Putamen (tissue), 1 donor: ENCODE results near the gene NSG1.
"Not testable (repeated sequence)": the region's sequence is repeated elsewhere in the genome, so short reads cannot be mapped to it uniquely, and the experiment has no call there.

Source experiments
- DNase-seq: peaks from one replicate; pipeline ENCODE4 v3.0.0-alpha.2; 2016; ENCODE audit warnings: low spot score

Gene NSG1

DNA sequence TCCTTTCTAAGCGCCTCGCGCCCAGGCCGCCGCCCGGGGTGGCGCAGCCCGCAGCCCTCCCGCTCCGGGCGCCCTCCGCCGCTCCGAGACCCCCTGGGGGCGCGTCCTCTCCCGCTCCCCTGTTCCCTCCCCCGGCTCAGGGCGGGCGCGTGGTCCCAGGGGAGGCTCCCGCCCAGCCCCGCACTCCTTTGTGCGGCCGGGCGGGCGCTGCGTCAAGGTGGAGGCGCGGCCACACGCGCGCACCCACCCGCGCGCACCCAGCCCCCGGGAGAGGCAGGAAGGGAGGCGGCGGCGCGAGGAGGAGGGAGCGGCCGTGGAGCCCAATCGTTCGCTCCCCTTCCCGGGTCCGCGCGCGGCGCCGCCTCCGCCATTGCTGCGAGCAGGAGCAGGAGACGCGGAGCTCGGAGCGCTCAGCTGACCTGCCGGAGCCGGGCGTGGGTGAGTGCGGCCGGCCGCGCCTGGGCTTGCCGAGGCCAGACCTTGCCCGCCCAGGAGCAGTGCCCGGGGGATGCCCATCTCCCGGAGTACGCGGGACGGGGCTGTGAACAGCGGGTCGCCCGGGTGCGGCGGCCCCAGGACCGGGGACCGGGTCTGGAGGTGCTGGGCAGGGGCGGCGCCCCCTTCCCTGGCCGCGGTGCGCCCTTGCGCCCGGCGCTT lies at the start of gene NSG1:
Gene NSG1, plus strand, starts transcription at position 367 of the 657 bp plus-strand sequence. CDS start 528 bp downstream, outside the sequence.
- peak; percentile 55 for DNase-seq

GRCh38 chr4:4338210-4339001 lies 48.5 kb upstream of the NSG1 start:
- DNase-seq = no peak

DNA sequence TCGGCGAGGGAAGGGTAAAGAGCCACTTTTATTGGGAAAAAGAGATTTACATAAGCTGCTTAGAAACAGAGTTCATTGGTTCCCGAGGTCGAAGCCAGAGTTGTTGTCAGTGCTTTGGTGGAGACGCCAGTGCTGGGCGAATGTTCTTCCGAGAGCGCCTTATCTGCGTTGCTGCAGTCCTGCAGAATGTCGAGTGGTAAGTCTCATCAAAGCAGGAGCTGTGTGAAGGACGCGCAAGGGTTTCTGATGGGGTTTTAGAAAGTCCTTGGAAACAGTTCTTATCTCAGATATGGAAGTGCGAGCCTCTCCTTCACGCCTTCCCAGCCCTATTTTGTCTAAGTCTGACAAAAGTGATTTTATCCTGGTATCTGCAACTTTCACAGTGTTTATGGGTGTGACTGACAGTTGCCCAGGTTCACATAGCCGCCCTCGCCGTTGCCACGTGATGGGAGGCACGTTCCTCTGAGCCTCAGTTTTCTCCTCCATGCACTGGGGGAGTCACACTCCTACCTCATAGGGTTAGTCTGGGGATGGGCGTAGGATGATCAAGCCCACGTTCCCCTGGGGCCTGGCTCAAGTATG lies 47.3 kb upstream of the NSG1 start:
- peak; percentile 37 for DNase-seq

DNA sequence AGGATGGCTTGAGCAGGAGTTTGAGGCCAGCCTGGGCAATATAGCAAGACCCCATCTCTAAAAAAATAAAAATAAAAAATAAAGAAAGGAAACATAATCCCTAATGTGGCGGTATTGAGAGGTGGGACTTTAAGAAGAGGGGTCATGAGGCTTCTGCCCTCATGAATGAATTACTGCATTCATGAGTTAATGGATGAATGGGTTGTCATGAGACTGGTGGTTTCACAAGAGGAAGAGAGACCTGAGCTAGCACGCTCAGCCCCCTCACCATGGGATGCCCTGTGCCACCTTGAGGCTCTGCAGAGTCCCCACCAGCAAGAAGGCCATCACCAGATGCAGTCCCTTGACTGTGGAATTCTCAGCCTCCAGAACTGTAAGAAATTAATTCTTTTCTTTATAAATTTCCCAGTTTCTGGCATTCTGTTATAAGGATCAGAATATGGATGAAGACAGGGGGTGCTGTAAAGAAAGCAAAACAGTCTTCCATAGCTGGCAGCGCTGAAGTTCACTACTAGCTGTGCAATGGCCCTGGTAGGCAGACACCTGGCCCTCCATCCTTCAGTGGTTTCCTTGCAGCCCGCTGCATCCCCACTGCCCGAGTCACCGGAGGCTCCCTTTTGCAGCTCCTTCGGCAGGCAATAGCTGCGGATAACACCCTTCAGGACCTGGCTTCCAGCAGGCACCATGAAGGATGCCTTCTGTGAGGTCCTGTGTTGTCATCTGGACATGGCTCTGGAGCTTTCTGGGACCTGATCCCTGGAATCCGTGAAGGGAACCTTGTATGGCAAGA lies 44.8 kb upstream of the NSG1 start:
- no peak for DNase-seq

- DNase-seq = no peak
Observed at GRCh38 chr4:4343038-4343437, 43.9 kb upstream of the NSG1 start.

DNA sequence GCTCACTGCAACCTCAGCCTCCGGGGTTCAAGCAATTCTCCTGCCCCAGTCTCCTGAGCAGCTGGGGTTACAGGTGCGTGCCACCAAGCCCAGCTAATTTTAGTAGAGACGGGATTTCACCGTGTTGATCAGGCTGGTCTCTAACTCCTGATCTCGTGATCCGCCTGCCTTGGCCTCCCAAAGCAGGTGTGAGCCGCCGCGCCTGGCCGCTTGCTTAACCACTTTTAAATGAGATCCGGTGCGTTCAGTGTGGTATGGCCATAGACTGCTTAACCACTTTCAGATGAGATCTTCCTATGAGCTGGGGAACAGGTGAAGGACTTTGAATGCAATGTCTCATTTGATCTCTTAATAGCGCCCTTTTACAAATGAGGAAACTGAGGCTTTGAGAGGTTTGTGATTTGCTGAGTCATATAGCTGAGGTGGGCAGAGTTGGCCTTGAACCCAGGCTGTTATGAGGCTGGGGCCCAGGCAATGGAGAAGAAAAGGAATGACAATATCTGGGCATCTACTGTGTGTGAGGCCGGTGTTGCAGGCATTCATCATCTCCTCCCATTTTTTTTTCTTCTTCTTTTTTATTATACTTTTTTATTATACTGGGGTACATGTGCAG lies 41.9 kb upstream of the NSG1 start:
- no peak for DNase-seq

DNA sequence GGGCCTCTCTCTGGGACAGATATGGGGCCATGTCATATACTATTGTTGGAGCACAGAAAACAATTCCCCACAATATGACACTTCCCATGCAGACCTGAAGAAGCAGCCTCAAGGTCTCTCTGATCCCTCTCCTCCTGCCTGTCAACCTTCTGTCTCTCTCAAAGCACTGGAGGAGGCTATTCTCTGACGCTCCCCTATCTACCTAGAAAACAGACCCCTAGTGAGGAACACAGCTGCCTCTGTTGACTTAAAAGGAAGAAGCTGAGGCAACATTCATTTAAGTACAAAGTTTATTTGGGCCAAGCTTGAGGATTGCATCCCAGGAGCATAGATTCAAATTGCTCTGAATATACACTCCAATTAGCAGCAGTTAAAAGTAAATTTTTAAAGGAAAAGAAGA lies 39.3 kb upstream of the NSG1 start:
- no peak for DNase-seq

- DNase-seq = not testable (repeated sequence)
Observed at GRCh38 chr4:4348585-4348984, 38.3 kb upstream of the NSG1 start.

DNA sequence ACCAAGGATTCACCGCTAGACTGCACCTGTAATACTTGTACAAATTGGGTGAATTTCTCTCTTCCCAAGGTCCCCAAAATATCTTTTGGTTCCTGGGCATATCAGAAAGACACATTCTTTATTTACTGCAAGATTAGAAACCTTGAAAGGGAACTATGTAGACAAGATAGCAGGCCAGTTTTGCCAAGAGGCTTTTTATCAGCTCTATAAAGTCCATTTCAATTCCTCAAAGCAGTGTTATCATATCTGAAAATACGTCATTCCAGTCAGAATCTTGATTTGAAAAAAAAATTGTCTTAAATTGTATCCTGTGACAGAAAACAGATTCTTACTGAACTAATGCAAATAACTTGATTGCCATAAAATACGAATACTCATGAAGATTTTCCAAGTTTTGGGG lies 37.0 kb upstream of the NSG1 start:
- DNase-seq = no peak

DNA sequence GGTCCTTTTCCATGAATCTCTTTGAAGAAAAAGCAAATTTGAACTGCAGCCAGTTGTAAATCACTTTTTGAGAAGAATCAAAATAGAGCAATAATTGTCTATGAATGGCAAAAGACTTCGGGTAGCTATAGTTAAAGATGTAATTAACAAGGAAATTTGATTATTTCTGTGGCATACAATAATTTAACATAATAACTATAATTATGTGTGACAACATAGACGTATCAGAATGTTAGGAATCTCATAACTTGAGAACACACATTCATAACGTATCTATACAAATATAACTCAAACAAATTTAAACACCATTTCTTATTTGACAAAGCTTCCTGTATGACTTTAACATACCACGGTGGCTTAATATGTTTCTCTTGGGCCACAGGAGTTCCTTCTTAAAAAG lies 36.0 kb upstream of the NSG1 start:
- no peak for DNase-seq

DNA sequence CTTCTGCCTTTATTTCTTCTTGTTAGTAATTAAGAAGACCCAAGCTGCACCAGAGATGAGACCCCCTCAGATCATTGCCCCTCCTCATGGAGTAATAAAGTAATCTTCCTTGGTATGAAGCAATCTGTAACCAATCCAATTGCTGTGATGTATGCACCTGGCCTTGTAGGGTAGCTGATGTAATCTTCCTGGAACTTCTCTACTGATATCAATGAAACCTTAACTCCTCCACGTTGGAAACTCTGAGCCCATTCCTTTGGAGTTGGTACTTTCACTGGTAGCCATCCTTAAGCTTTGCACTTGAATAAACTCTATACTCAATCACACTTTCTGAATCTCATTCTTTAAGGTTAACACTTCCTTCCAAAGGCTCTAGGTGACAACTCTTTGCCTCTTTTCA lies 31.6 kb upstream of the NSG1 start:
- DNase-seq = no peak

GRCh38 chr4:4356106-4357041 lies 30.5 kb upstream of the NSG1 start:
- peak; percentile 36 for DNase-seq

DNA sequence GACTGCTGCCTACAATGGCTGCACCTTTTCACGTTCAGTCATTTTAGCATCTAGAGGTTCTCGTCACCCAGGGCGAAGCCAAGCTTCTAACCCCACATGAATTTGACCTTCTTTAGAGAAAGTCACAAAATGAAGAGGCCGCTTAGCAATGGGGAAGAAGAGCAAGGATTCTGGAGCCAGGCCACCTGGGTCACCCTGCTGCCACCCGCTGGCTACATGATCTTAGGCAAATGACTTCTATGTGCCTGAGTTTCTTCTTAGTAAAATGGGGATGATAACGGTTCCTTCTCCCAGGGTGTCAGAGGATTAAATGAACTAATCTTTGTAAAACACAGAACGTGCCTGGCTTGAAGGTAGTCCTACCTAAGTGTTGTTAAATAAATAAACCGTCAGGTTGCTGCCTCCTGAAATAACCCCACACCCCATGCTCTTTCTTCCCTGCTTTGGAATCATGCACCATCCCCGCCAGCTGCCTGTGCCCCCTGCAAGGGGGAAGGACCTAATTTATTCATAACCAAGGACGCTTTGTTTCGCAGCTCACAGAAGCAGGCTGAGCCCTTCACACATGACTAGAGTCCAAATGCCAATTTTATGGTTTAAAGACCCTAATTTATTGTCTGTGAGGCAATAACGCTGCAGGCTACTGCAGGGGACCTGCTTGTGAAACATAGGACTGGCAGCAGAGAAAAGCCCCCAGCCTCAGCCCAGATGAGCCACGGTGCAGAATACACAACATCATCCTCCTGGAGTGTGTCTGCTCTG lies 28.6 kb upstream of the NSG1 start:
- no peak for DNase-seq

DNA sequence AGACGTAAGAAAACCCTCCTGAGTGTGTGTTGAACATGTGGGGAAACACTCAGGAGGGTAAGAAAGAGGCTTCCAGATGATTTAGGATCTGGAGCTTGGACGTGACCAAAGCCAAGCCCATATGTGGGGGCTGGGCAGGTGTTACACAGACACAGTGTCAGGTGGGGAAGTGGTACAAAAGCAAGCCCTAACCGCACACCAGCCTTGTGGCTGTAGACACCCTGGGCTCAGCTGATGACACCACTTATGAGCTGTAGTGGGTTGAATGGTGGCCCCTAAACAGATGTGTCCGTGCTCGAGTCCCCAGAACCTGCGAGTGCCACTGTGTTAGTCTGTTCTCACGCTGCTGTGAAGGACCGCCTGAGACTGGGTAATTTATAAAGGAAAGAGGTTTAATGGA lies 25.0 kb upstream of the NSG1 start:
- DNase-seq = no peak

- DNase-seq = no peak
Observed at GRCh38 chr4:4362991-4363697, 23.8 kb upstream of the NSG1 start.

DNA sequence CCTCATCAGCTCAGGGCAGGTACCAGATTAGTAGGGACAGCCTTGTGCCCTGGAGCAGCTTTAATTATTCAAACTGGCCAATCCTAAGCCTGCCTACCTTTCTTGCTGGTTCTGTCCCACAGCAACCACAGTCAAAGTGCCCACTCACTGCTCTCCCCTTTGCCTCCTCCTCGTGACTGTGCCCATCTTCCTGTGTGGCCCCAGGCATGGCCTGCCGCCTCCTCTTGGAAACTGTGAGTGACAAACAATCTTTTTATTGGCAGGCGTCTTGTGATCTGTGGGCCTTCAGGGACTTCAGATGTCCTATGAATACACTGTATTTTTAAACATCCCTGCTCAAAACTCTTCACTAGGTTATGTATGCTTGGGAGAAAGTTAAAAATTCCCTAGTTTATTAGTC lies 22.8 kb upstream of the NSG1 start:
- no peak for DNase-seq

DNA sequence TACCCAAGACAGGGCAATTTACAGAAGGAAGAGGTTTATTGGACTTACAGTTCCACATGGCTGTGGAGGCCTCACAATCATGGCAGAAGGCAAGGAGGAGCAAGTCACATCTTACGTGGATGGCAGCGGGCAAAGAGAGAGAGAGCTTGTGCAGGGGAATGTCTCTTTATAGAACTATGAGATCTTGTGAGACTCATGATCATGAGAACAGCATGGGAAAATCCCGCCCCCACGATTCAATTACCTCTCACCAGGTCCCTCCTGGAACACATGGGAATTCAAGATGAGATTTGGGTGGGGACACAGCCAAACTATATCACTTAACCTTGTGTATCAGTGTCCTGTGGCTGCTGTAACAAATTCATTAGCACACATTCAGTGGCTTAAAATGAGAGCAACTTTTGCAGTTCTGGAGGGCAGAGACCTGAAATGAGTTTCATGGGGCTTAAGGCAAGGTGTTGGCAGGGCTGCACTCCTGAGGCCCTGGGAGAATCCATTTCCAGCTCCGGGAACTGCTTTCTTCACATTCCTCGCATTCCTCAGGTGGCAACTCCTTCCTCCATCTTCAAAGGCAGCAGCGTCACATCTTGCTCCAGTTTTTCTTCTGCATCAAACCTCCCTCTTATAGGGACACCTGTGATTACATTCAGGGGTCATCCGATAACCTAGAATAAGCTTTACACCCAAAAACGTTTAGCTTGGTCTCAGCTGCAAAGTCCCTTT lies 22.3 kb upstream of the NSG1 start:
- no peak for DNase-seq

DNA sequence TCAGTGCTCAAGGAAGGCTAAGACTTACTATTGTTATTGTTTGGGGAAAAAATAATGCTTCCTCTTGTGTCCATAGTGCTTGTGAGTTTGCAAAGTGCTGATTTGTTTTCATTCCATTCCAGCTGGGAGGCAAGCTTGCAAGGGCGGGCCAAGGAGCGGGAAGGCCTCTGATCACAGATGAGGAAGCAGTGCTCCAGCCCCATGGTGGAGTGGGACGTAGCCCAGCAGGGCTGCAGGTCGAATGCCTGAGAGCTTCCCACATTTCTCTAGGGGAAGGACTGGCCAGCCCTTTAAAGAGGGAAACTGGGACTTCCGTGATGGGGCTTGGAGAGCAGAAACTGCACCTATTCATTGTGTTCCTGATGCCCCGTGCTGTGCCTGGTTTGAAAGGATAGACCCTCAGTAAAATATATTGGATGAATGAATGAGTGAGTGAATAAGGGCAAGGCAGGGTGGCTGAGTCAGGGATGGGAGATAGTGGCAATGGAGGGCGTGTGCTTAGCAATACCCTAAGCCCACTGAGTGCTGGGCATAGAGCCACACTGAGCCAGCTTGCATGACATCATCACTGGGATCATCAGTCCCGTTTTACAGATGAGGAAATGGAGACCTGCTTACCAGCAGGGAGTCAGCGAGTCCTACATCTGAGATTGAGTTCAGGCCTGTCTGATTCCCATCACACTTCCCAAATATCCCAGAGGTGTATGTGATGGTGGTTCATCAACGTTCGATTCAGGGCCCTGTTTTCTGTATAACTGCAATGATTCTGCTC lies 17.9 kb upstream of the NSG1 start:
- DNase-seq = no peak
